Fibroblast of pulmonary artery (primary cell): ENCODE data around the gene DCUN1D3.
"Not testable (repeated sequence)": the region's sequence is repeated elsewhere in the genome, so short reads cannot be mapped to it uniquely, and the experiment has no call there.

Experiments used
- DNase-seq: peaks from one replicate; pipeline ENCODE4 v3.0.0-alpha.2; 2010; ENCODE audit warnings: low read depth
- H3K4me3 ChIP-seq: replicated peaks from 2 replicates; pipeline ENCODE4 v1.5.1; 2011; ENCODE audit warnings: low read depth, mild to moderate bottlenecking, control low read depth, low read length, moderate library complexity
- TF ChIP-seq, protein P1 (sequence below): IDR thresholded peaks from 2 replicates; pipeline ENCODE4 v1.5.1; 2011; ENCODE audit warnings: mild to moderate bottlenecking, control low read depth, low read length, inconsistent platforms; ENCODE audit errors: missing control alignments

The DCUN1D3 gene

DNA sequence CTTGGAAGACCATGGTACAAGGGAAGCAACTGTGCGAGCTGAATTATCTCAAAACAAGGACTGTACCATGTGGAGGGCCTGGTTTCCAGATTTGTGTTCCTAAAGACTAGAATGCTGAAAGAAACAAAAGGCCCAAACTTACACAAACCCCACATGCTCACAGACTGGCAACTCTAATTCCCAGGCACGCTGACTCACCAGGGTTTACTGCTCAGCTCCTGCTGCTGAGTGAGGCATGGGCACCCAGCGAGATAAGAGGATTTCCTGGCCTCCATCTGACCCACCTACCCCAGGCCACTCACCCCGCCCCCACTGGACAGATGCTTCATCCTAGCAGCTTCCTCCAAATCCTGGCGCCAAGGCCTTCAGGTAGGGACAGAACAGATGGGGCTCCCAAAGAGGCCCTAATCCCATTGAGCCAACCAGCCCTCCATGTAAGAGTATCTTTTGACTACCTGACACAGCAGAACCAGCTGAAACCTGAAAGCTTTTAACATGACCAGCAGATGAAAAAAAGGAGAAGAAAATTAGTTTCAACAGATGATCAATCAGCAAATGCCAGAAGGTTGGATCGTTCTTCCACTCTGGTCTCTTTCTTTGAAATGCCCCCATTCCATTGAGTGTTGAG lies 33.9 kb downstream of the DCUN1D3 start:
- DNase-seq, result peak; percentile 85
- H3K4me3 ChIP-seq, result no peak overlapping the region
- TF ChIP-seq, protein P1, sequence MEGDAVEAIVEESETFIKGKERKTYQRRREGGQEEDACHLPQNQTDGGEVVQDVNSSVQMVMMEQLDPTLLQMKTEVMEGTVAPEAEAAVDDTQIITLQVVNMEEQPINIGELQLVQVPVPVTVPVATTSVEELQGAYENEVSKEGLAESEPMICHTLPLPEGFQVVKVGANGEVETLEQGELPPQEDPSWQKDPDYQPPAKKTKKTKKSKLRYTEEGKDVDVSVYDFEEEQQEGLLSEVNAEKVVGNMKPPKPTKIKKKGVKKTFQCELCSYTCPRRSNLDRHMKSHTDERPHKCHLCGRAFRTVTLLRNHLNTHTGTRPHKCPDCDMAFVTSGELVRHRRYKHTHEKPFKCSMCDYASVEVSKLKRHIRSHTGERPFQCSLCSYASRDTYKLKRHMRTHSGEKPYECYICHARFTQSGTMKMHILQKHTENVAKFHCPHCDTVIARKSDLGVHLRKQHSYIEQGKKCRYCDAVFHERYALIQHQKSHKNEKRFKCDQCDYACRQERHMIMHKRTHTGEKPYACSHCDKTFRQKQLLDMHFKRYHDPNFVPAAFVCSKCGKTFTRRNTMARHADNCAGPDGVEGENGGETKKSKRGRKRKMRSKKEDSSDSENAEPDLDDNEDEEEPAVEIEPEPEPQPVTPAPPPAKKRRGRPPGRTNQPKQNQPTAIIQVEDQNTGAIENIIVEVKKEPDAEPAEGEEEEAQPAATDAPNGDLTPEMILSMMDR, result no peak

DNA sequence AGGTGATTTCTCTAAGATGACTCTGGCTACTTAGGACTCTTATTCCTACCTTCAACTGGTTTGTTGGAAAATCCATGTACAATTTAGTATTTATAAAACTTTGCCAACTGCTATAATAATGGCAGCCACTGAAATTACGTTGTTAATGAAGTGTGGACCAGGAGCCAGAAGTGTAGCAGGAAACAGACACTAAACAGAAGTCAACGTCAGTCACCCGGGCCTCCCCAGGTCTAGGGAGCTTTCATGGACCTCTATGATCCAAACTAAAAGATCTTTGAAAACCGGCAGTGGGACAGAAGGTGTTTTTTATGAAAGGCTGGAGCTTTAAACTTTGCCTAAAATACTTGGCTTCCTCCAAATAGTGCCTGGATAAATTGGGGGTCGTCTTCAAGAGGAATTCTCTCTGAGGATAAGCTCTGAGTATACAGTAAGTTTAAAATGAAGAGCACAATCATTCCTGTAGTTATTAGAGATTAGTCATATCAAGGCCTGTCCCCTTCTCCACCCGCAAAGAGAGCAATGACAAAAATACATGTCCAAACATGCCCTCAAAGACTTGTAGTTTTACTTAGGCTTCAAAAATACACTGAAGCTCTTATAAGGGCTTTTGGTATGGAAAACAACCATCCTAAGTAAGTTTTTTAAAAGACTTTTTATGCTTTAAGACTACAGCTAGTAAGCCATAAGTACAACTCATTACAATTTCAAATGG lies 34.6 kb downstream of the DCUN1D3 start:
- DNase-seq, result no peak
- TF ChIP-seq, protein P1, result no peak
- H3K4me3 ChIP-seq, result no peak overlapping the region

DNA sequence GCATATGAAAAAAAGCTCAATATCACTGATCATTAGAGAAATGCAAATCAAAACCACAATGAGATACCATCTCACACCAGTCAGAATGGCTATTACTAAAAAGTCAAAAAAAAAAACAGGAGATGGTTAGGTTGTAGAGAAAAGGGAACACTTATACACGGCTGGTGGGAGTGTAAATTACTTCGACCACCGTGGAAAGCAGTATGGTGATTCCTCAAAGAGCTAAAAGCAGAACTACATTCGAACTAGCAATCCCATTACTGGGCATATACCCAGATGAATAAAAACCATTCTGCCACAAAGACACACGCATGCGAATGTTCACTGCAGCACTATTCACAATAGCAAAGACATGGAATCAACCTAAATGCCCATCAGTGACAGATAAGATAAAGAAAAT lies 35.8 kb downstream of the DCUN1D3 start:
- DNase-seq, H3K4me3 ChIP-seq: not testable (repeated sequence)

DNA sequence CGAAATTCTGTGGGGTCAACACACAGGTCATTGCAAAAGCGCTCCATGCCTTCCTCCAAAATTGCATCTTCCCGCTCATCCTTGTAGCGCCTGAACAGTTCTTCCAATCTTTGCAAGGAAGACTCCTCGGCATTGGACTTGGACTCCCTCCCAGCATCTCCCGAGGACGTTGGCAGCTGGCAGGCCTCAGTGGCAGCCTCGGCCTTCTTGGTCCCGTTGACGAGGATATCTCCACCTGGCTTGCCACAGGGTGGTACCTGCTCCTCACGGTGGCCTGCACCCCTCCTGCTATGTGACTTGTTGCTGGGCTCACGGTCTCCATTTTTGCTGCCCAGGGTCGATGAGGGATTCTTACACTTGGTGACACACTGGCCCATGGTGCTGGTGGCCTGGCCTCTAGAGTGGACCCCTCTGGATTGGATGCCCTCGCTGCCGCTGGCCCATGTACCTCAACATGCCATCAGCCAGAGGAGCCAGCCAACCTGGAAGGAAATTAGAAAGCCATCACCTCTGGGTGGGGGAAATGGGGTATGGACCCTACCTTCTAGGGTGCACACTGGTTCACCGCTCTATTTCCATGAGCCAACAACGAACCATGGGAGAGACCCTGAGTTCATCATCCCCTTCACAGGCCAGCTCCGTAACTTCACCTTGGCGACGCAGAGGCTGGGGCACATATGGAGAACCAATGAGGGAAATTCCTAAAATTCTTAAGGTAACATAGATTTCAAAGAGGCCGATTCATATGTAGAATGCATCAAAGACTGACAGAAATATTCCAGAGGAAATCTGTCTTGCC lies 37.8 kb downstream of the DCUN1D3 start:
- no peak overlapping the region for H3K4me3 ChIP-seq
- no peak for DNase-seq
- TF ChIP-seq, protein P1, result no peak

DNA sequence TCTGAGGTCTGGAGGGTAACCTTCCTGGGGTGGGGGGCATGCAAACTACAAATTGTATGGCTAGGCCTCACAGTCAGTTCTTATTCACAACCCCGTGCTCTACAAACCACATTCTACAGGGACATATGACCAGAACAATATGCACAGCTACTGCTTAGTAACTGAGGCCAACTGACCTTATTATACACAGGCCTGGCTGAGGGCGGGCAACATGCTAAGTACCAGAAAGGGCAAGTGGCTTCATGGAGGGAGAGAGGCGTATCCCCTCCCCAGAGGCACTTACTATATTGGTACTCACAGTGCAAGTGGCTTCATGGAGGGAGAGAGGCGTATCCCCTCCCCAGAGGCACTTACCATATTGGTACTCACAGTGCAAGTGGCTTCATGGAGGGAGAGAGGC lies 39.2 kb downstream of the DCUN1D3 start:
- DNase-seq, H3K4me3 ChIP-seq: not testable (repeated sequence)

DNA sequence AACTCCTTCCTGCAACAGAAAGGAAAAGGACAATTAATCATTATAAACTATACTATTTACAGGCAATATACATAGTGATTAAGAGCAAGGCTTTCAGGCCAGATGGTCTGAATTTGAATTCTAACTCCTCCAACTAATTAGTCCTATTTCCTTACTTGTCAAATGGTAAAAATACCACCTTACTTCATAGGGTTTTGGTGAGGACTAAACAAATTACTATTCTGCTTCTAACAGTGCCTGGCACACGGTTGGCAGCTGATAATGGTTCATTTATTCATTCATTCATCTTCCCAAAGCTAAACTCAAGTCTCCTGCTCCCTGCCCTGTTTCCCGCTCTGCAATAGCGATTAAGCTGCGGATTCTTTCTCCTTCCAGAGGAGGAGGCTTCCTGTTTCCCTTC lies 39.8 kb downstream of the DCUN1D3 start:
- no peak for DNase-seq
- TF ChIP-seq, protein P1, result no peak
- no peak overlapping the region for H3K4me3 ChIP-seq

DNA sequence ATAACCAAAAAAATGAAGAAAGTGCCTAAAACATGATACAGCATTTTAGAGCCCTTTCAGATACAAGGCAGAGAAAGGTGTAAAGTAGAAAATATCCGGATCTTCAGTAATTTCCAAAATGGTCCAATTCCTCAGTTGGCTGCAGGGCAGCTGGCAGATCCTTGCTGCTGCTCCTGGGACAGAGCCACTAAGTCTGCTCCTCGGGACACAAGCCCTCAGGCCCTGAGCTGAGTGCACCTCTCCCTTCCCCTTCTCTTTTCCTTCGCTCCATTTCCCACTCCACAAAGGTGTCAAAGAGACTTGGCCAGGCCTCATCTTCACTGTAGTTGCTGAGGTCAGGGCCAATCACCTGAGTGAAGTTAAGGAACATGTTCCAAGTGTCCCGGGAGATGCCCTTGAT lies 40.5 kb downstream of the DCUN1D3 start:
- no peak overlapping the region for H3K4me3 ChIP-seq
- no peak for DNase-seq
- TF ChIP-seq, protein P1, result no peak
